Osteocyte (in vitro differentiated cells): ENCODE measurements around the gene RBP7. TPM values are rescaled to one million over a fixed set of nuclear protein-coding genes. Genes with fewer than 3 reads are reported as not detected.

ENCODE experiments used
- DNase-seq: peaks from one replicate; pipeline ENCODE4 v3.0.0; 2021; ENCODE audit warnings: mixed read lengths; ENCODE audit not compliant: unreplicated experiment; ENCODE audit errors: extremely low spot score
- H3K27ac Mint-ChIP-seq: one replicate; pipeline ENCODE4 v1.8.0; 2021; ENCODE audit warnings: mild to moderate bottlenecking, mixed read lengths; ENCODE audit not compliant: unreplicated experiment
- H3K27me3 Mint-ChIP-seq: one replicate; pipeline ENCODE4 v1.8.0; 2021; ENCODE audit warnings: mixed read lengths; ENCODE audit not compliant: unreplicated experiment
- H3K36me3 Mint-ChIP-seq: one replicate; pipeline ENCODE4 v1.8.0; 2021; ENCODE audit warnings: mixed read lengths; ENCODE audit not compliant: unreplicated experiment
- H3K4me1 Mint-ChIP-seq: one replicate; pipeline ENCODE4 v1.8.0; 2021; ENCODE audit warnings: mixed read lengths; ENCODE audit not compliant: unreplicated experiment
- H3K4me3 Mint-ChIP-seq: one replicate; pipeline ENCODE4 v1.8.0; 2021; ENCODE audit warnings: mild to moderate bottlenecking, moderate library complexity, mixed read lengths; ENCODE audit not compliant: unreplicated experiment
- H3K9me3 Mint-ChIP-seq: one replicate; pipeline ENCODE4 v1.8.0; 2021; ENCODE audit warnings: mixed read lengths; ENCODE audit not compliant: unreplicated experiment
- long read RNA-seq: library from polyadenylated mRNA; unstranded; transcript quantifications from one replicate; pipeline ENCODE4 v2.0.0, GENCODE V29; 2021
- total RNA-seq: library from RNA; stranded (reverse); gene quantifications from 2 replicates; pipeline ENCODE4 v1.2.1, GENCODE V29; 2021
- TF ChIP-seq, protein P1 (sequence below): fragments of 200-600 bp; sonication (generic); IDR thresholded peaks from 2 replicates; pipeline ENCODE4 v1.5.0; 2021; ENCODE audit warnings: antibody characterized with exemption, mild to moderate bottlenecking, moderate library complexity

RBP7 gene
- total RNA-seq = not detected in 2 replicates
- long read RNA-seq = 0 reads

DNA sequence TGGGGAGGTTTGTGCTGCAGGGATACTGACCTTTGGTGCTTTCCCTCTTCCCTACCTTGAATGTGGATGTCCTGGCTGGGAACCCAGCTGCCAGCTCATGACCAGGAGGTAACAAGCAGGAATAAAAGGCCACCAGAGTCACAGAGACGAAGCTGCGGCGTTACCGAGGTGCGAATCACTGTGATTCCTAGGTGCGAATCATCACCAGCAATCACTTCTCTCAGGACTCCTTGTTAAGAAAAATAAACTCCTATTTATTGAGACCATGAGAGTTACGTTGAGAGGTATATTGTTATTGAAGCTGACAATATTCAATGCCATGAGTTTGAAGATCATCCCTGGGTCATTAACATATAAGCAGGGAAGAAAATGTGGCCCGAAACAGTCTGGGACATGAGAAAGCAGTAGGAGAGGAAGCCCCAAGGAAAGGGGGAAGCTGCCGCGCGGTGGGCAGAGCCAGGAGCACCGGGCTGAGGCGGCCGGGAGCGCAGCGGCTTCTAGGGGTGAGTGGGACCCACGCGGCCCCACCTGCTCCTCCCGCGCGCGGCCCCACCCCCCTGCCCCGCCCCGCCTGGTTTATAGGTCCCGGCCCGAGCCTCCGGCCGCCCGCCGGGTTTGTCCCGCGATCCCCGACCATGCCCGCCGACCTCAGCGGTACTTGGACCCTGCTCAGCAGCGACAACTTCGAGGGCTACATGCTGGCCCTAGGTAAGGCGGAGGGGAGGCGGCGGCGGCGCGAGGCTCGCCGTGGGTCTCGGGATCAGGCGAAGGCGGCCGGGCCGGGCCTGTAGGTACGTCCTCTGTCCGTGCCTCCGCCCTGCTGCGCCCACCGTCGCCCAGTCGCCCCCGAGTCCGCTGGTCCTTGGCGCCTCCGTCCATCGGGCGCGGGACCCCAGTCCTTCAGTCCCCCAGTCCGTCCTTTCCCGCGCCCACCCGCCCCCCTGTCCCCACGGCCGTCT, at the start of gene RBP7:
Gene RBP7 (plus strand): TSS at position 605 of the 959 bp plus-strand sequence. CDS start 31 bp downstream, at position 636.
- Mint-ChIP-seq H3K4me1 (peaks cover 7% of the 10 kb centered on the region), H3K9me3 (no peaks in the 10 kb centered on the region), H3K36me3 (no peaks in the 10 kb centered on the region), H3K27ac (no peak within 1 kb of the TSS), H3K4me3 (peak within 1 kb of the TSS; percentile 68), H3K27me3 (peaks cover 12% of the 10 kb centered on the region)
- TF ChIP-seq, protein P1, sequence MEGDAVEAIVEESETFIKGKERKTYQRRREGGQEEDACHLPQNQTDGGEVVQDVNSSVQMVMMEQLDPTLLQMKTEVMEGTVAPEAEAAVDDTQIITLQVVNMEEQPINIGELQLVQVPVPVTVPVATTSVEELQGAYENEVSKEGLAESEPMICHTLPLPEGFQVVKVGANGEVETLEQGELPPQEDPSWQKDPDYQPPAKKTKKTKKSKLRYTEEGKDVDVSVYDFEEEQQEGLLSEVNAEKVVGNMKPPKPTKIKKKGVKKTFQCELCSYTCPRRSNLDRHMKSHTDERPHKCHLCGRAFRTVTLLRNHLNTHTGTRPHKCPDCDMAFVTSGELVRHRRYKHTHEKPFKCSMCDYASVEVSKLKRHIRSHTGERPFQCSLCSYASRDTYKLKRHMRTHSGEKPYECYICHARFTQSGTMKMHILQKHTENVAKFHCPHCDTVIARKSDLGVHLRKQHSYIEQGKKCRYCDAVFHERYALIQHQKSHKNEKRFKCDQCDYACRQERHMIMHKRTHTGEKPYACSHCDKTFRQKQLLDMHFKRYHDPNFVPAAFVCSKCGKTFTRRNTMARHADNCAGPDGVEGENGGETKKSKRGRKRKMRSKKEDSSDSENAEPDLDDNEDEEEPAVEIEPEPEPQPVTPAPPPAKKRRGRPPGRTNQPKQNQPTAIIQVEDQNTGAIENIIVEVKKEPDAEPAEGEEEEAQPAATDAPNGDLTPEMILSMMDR = no peak
- no peak for DNase-seq

DNA sequence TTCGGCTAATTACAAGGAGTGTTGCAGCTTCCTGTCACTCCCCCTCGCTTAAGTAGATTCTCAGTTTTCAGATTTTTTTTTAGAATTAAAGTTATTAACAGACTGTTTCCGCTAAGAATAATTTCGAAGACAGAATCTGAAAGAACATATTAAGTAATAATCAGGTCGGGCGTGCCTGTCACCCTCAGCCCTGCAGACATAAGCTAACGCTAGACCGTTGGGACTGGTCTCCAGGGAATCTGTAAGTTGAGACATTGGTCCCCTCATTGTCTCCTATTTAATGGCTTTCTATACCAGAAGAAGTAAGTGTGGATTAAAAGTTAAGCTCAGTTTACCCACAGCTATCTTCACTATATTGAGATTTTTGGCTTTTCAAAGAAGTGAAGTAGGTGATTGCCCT, 39.3 kb upstream of the RBP7 start:
- no peak for DNase-seq
- H3K36me3 Mint-ChIP-seq = peaks cover 2% of the 10 kb centered on the region
- no peaks in the 10 kb centered on the region for H3K27me3 Mint-ChIP-seq
- H3K4me1 Mint-ChIP-seq = peaks cover 7% of the 10 kb centered on the region
- no peaks in the 10 kb centered on the region for H3K9me3 Mint-ChIP-seq
- TF ChIP-seq, protein P1 = no peak
- H3K27ac Mint-ChIP-seq = no peak overlapping the region
- H3K4me3 Mint-ChIP-seq = no peak overlapping the region

DNA sequence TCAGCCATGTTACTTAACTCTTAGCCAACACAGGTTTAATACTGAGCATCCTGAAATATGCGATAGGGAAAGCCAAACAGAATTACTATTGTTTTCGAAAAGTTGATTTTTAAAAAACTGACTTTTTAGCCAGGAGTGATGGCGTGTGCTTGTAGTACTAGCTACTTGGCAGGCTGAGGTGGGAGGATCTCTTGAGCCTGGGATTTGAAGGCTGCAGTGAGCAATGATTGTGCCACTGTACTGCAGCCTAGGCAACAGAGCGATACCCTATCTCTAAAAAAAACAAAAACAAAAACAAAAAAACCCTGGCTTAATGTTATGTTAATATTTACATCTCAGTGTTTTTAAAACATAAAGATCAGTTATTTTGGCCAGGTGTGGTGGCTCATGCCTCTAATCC, 37.0 kb upstream of the RBP7 start:
- TF ChIP-seq, protein P1 = no peak
- no peak for DNase-seq
- Mint-ChIP-seq H3K4me1 (peaks cover 7% of the 10 kb centered on the region), H3K4me3 (no peak overlapping the region), H3K27ac (no peak overlapping the region), H3K36me3 (no peaks in the 10 kb centered on the region), H3K9me3 (no peaks in the 10 kb centered on the region), H3K27me3 (no peaks in the 10 kb centered on the region)

DNA sequence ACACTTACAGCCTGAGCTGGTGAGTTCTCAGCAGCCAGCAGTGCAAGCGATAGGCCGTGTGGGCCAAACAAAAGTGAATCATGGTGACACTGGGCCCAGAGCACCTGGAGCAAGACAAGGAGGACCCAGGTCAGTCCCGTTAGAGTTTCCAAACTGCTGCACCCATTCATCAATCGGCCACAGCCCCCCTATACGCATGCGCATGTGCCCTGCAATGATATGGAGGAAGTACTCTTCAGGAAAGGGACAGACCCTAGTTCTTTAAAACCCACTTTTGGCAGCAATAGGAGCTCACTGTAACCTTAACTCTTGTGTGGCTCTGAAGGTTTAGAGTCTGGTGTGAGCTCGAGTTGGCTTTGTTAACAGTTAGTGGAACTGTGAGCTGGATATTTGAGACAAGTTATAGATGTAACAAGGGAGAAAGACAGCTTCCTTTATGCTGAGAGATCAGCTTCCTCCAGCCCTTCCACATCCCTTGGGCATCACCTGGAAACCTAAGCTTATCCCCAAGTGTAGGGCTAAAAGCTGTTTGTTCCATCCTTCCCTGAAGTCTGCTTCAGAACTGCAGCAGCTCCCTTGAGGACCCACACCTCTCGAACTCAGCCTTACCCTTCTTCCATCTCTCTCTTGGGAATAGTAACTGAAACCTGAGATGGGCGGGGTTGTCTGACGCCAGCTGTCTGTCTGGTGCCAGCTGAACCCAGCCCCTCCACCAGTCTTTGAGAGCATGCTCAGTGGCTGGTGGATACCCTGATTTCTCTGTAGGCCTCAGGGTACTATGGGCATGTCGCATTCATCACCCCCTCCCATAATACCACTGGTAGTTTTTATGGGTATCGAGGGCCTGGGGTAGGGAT, 36.1 kb upstream of the RBP7 start:
- DNase-seq = no peak
- H3K36me3 Mint-ChIP-seq = no peaks in the 10 kb centered on the region
- TF ChIP-seq, protein P1 = no peak
- no peak overlapping the region for H3K4me3 Mint-ChIP-seq
- no peaks in the 10 kb centered on the region for H3K27me3 Mint-ChIP-seq
- no peaks in the 10 kb centered on the region for H3K9me3 Mint-ChIP-seq
- peaks cover 7% of the 10 kb centered on the region for H3K4me1 Mint-ChIP-seq
- H3K27ac Mint-ChIP-seq = no peak overlapping the region
